ENCODE measurements around the gene ABRACL. TPM values are rescaled to one million over a fixed set of nuclear protein-coding genes. Genes with fewer than 3 reads are reported as not detected.

Gene ABRACL
- total and polyA plus RNA-seq, 11 donors, result 3.2 to 26.3 (median 8.1) TPM

- ATAC-seq (no peak), DNase-seq (no peak)
- no peak overlapping the region for H3K4me3 ChIP-seq
- no peaks in the 10 kb centered on the region for H3K4me1 ChIP-seq
- 74 to 91% (median 82%) methylated on average over 3 of the region's 3 CpGs for WGBS, 4 donors
- no peak overlapping the region for H3K27ac ChIP-seq
- TF ChIP-seq CTCF (IDR thresholded peaks at IDR 0.05) (no peak), POLR2A (IDR thresholded peaks at IDR 0.05) (no peak)
- no peaks in the 10 kb centered on the region for H3K36me3 ChIP-seq
- no peaks in the 10 kb centered on the region for H3K9me3 ChIP-seq
- no peaks in the 10 kb centered on the region for H3K27me3 ChIP-seq
- intact Hi-C loops (cut with DNase I), result no loop called here
Measured at GRCh38 chr6:138996524-138996923, 32.0 kb upstream of the ABRACL start.

- intact Hi-C loops (cut with DNase I), result no loop called here
- no peak overlapping the region for H3K4me3 ChIP-seq
- TF ChIP-seq POLR2A (IDR thresholded peaks at IDR 0.05) (no peak), CTCF (IDR thresholded peaks at IDR 0.05) (no peak)
- H3K9me3 ChIP-seq, result no peaks in the 10 kb centered on the region
- DNase-seq, result no peak
- WGBS, 4 donors, result 84 to 97% (median 92%) methylated on average over 5 of the region's 5 CpGs
- no peaks in the 10 kb centered on the region for H3K27me3 ChIP-seq
- H3K27ac ChIP-seq, result no peak overlapping the region
- no peaks in the 10 kb centered on the region for H3K36me3 ChIP-seq
- H3K4me1 ChIP-seq, result no peaks in the 10 kb centered on the region
- no peak for ATAC-seq
Measured at GRCh38 chr6:138997136-138997535, 31.4 kb upstream of the ABRACL start.

GRCh38 chr6:138999949-139000725, 28.4 kb upstream of the ABRACL start:
- Histone ChIP-seq H3K4me3 (no peak overlapping the region), H3K4me1 (peaks cover 0 to 4% (median 0%) of the 10 kb centered on the region in 12 donors), H3K27me3 (no peaks in the 10 kb centered on the region), H3K36me3 (no peaks in the 10 kb centered on the region), H3K27ac (no peak overlapping the region), H3K9me3 (no peaks in the 10 kb centered on the region)
- 57 to 67% (median 65%) methylated on average over 4 of the region's 4 CpGs for WGBS, 4 donors
- intact Hi-C loops (cut with DNase I), result no loop called here
- TF ChIP-seq POLR2A (IDR thresholded peaks at IDR 0.05) (no peak), CTCF (IDR thresholded peaks at IDR 0.05) (no peak)
- no peak for DNase-seq
- peak in 1 of 4 donors; percentile 20 for ATAC-seq

GRCh38 chr6:139003751-139004150, 24.8 kb upstream of the ABRACL start:
- intact Hi-C loops (cut with DNase I), result no loop called here
- no peaks in the 10 kb centered on the region for H3K36me3 ChIP-seq
- H3K27me3 ChIP-seq, result no peaks in the 10 kb centered on the region
- no peak overlapping the region for H3K4me3 ChIP-seq
- no peak for ATAC-seq
- no peak overlapping the region for H3K27ac ChIP-seq
- H3K4me1 ChIP-seq, result peaks cover 0 to 4% (median 0%) of the 10 kb centered on the region in 12 donors
- no peaks in the 10 kb centered on the region for H3K9me3 ChIP-seq
- DNase-seq, result no peak
- no peak for TF ChIP-seq CTCF (IDR thresholded peaks at IDR 0.05)
- no peak for TF ChIP-seq POLR2A (IDR thresholded peaks at IDR 0.05)
